ENCODE measurements around the gene CNOT11.
"Not testable (repeated sequence)": the region's sequence is repeated elsewhere in the genome, so short reads cannot be mapped to it uniquely, and the experiment has no call there.

Gene CNOT11

GRCh38 chr2:101306410-101306809 lies 53.7 kb downstream of the CNOT11 start:
- H3K36me3 Mint-ChIP-seq (ENCODE audit: low read depth): peaks cover 44% of the 10 kb centered on the region
- peak overlapping the region; percentile 95 for H3K4me3 Mint-ChIP-seq
- no peaks in the 10 kb centered on the region for H3K9me3 Mint-ChIP-seq
- H3K4me1 Mint-ChIP-seq (ENCODE audit: low read depth): peaks cover 88% of the 10 kb centered on the region
- no peaks in the 10 kb centered on the region for H3K27me3 Mint-ChIP-seq
- peak overlapping the region; percentile 98 for H3K27ac Mint-ChIP-seq

GRCh38 chr2:101307503-101307902 lies 54.8 kb downstream of the CNOT11 start:
- no peaks in the 10 kb centered on the region for H3K9me3 Mint-ChIP-seq
- H3K4me1 Mint-ChIP-seq (ENCODE audit: low read depth): peaks cover 88% of the 10 kb centered on the region
- H3K27ac Mint-ChIP-seq: peak overlapping the region; percentile 98
- H3K4me3 Mint-ChIP-seq: peak overlapping the region; percentile 95
- peaks cover 34% of the 10 kb centered on the region for H3K36me3 Mint-ChIP-seq (ENCODE audit: low read depth)
- H3K27me3 Mint-ChIP-seq: no peaks in the 10 kb centered on the region

- H3K4me1 Mint-ChIP-seq (ENCODE audit: low read depth): peaks cover 84% of the 10 kb centered on the region
- no peaks in the 10 kb centered on the region for H3K27me3 Mint-ChIP-seq
- H3K4me3 Mint-ChIP-seq: peak overlapping the region; percentile 95
- H3K9me3 Mint-ChIP-seq: no peaks in the 10 kb centered on the region
- peaks cover 29% of the 10 kb centered on the region for H3K36me3 Mint-ChIP-seq (ENCODE audit: low read depth)
- peak overlapping the region; percentile 98 for H3K27ac Mint-ChIP-seq
Observed at GRCh38 chr2:101307950-101308431, 55.3 kb downstream of the CNOT11 start.

DNA sequence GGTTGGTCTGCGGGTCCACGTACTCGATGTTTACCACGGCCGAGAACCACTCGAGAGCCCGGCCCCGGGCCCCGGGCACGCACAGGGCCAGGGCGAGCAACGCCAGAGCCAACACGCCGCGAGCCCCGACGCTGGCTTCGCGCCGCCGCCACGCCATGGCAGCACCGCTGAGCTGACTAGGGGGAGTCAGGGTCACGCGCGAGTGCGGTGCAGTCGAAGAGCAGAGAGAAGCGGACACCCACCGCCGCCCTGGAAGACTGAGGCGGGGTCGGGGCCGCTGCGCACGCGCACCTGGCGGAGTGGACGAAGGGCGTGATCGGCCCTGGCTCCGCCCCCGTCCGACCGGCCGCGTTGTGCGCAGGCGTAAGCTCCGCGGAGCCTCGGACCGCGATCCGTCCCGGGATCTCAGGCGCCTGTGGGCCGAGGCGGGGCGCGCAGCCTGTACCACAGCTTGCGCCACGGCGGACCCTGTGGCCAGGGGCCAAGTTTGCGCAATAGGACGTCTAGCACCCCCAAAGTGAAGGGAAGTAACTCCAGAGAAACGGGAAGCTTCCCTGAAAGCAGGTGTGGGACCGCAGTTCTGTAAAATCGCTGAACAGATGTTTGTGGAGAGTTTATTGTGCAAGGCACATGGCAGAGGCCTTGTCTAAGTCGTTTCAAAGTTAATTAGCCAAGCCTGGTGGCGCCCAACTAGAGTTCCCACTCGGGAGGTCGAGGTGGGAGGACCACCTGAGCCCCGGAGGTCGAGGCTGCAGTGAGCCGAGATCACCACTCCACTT lies 55.9 kb downstream of the CNOT11 start, which contains the start of gene RNF149:
Gene RNF149, minus strand, starts transcription at position 270 of the 779 bp plus-strand sequence. Its CDS starts 113 bp downstream, at position 157.
- peak within 1 kb of the TSS; percentile 98 for H3K27ac Mint-ChIP-seq
- peaks cover 25% of the 10 kb centered on the region for H3K36me3 Mint-ChIP-seq (ENCODE audit: low read depth)
- H3K4me3 Mint-ChIP-seq: peak within 1 kb of the TSS; percentile 95
- H3K9me3 Mint-ChIP-seq: no peaks in the 10 kb centered on the region
- no peaks in the 10 kb centered on the region for H3K27me3 Mint-ChIP-seq
- H3K4me1 Mint-ChIP-seq (ENCODE audit: low read depth): peaks cover 81% of the 10 kb centered on the region

- H3K27ac Mint-ChIP-seq: no peak overlapping the region
- H3K4me1 Mint-ChIP-seq (ENCODE audit: low read depth): peaks cover 69% of the 10 kb centered on the region
- no peaks in the 10 kb centered on the region for H3K27me3 Mint-ChIP-seq
- H3K9me3 Mint-ChIP-seq: no peaks in the 10 kb centered on the region
- H3K4me3 Mint-ChIP-seq: no peak overlapping the region
- peaks cover 16% of the 10 kb centered on the region for H3K36me3 Mint-ChIP-seq (ENCODE audit: low read depth)
Observed at GRCh38 chr2:101310090-101310833, 57.6 kb downstream of the CNOT11 start.

GRCh38 chr2:101310834-101311695 lies 58.4 kb downstream of the CNOT11 start:
- H3K27me3 Mint-ChIP-seq: no peaks in the 10 kb centered on the region
- H3K4me1 Mint-ChIP-seq (ENCODE audit: low read depth): peaks cover 69% of the 10 kb centered on the region
- H3K27ac Mint-ChIP-seq: peak overlapping the region; percentile 56
- peaks cover 8% of the 10 kb centered on the region for H3K36me3 Mint-ChIP-seq (ENCODE audit: low read depth)
- no peaks in the 10 kb centered on the region for H3K9me3 Mint-ChIP-seq
- H3K4me3 Mint-ChIP-seq: peak overlapping the region; percentile 33

DNA sequence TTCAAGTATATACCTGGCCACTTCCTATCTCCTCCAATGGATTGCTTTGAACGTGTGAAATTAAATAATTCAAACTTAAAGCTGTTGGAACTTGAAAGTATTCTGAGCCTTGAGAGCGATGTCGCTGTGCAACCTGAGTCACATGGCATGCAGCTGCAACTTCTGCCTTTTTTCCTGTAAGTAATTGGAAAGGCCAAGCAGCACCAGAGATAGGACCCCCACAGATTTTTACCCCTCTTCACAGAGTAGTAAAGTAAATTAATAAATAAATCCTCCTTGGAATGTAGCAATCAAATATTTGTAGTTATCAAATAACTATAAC lies 59.0 kb downstream of the CNOT11 start:
- Mint-ChIP-seq H3K4me1 (ENCODE audit: low read depth) (peaks cover 69% of the 10 kb centered on the region), H3K9me3 (no peaks in the 10 kb centered on the region), H3K27me3 (no peaks in the 10 kb centered on the region), H3K4me3 (peak overlapping the region; percentile 14), H3K27ac (no peak overlapping the region), H3K36me3 (ENCODE audit: low read depth) (peaks cover 2% of the 10 kb centered on the region)

GRCh38 chr2:101316568-101316967 lies 63.9 kb downstream of the CNOT11 start:
- not testable (repeated sequence) for H3K27ac Mint-ChIP-seq; H3K27me3 Mint-ChIP-seq; H3K9me3 Mint-ChIP-seq; H3K4me3 Mint-ChIP-seq; H3K36me3 Mint-ChIP-seq (ENCODE audit: low read depth)
- peaks cover 29% of the 10 kb centered on the region for H3K4me1 Mint-ChIP-seq (ENCODE audit: low read depth)
